Psoas muscle (tissue), 8 donors: ENCODE results near the gene APCDD1. TPM values are rescaled to one million over a fixed set of nuclear protein-coding genes. Genes with fewer than 3 reads are reported as not detected.

Source experiments
- ATAC-seq, 4 donors: fragments of 200-7000 bp; cut with Tn5 transposase; one replicate each; pipeline ENCODE4 v1.9.1; 2020; ENCODE audit warnings: moderate library complexity in 3 of 4, mild to moderate bottlenecking in 2 of 4
- DNase-seq, 2 donors: peaks; one replicate each; pipeline ENCODE4 v3.0.0-alpha.2; 2020
- H3K27ac ChIP-seq: fragments of 200-600 bp; one replicate; pipeline ENCODE4 v1.8.0; 2022
- H3K27me3 ChIP-seq, 3 donors: fragments of 200-600 bp in 1 of 3; one replicate each; pipeline versions ENCODE4 v1.6.1 to v1.8.0; 2013 to 2022; ENCODE audit warnings: low read length in 2 of 3, mild to moderate bottlenecking in 2 of 3, moderate library complexity in 1 of 3; ENCODE audit not compliant: insufficient read depth in 3 of 3
- H3K36me3 ChIP-seq, 2 donors: fragments of 200-600 bp in 1 of 2; one replicate each; pipeline versions ENCODE4 v1.6.1 to v1.8.0; 2013 to 2022; ENCODE audit warnings: low read depth in 1 of 2, mild to moderate bottlenecking in 1 of 2, moderate library complexity in 1 of 2; ENCODE audit not compliant: insufficient read depth in 1 of 2
- H3K4me1 ChIP-seq: fragments of 200-600 bp; one replicate; pipeline ENCODE4 v1.8.0; 2022
- H3K4me3 ChIP-seq: fragments of 200-600 bp; one replicate; pipeline ENCODE4 v1.8.0; 2022; ENCODE audit warnings: mild to moderate bottlenecking
- H3K9me3 ChIP-seq: fragments of 200-600 bp; one replicate; pipeline ENCODE4 v1.8.0; 2022
- WGBS, 3 donors: extraction: QIAGEN DNeasy Blood & Tissue Kit; methylation state at CpG; one replicate each; pipeline versions ENCODE4 v1.1.6 to v1.1.7; 2013; 5-methylcytosine and 5-hydroxymethylcytosine counted together
- intact Hi-C, 2 donors: fragments of 100-400 bp; cut with DNase I; formaldehyde crosslinking; loops; one replicate each; pipeline versions ENCODE4 v1.11.0 to v1.14.2; 2022
- polyA plus RNA-seq, 3 donors: library from polyadenylated mRNA; stranded (reverse); fragments of 200-250 nt; gene quantifications; one replicate each; pipeline ENCODE4 v1.2.3, GENCODE V29; 2013
- total RNA-seq, 4 donors: library from RNA; stranded (reverse); fragmentation: NEBNext Ultra II Directional in 2 of 4; extraction: Animal tissue kit (Norgen Biotek cat#: 25700) in 2 of 4; gene quantifications; one replicate each; pipeline versions ENCODE4 v1.2.1 to v1.2.4, GENCODE V29; 2021 to 2023
- TF ChIP-seq, protein P1 (sequence below): fragments of 200-600 bp; IDR thresholded peaks from one replicate; pipeline ENCODE4 v1.8.0; 2022; ENCODE audit warnings: antibody characterized with exemption
- donor health status: healthy with polysubstance abuse.
- donor health status: DM: no; HTN: no; CAD: no; lungs with moderate emphysema.
- donor health status: Bipolar disorder and iron deficiency.
- donor health status: healthy.
- donor health status: DM: yes; HTN: yes; CAD: no.
- donor health status: DM: no; HTN: no; CAD: no.
- donor health status: DM: no; HTN: no; CAD: no.
- donor health status: DM: yes; HTN: yes; CAD: no.

The APCDD1 gene
- total and polyA plus RNA-seq, 7 donors, result 1.4 to 47.0 (median 6.3) TPM

DNA sequence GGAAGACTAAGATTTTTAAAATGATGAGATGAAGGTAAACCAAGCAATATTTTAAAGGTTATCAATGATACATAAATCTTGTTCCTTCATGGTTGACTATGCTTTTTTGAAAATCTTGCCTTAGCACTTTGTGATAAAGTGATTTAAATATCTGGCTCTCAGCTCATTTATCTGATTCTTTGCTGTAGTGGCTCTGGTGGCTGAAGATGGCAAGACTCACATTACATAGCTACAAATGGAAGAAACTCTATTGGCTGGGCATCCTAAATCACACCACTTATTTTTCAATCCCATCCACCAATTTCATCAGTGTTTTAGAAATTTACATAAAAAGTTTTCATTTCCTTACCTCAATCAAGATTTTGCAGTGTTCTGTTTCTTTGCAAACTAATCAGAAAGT, 16.6 kb upstream of the APCDD1 start:
- DNase-seq (no peak), ATAC-seq (no peak)
- TF ChIP-seq, protein P1, sequence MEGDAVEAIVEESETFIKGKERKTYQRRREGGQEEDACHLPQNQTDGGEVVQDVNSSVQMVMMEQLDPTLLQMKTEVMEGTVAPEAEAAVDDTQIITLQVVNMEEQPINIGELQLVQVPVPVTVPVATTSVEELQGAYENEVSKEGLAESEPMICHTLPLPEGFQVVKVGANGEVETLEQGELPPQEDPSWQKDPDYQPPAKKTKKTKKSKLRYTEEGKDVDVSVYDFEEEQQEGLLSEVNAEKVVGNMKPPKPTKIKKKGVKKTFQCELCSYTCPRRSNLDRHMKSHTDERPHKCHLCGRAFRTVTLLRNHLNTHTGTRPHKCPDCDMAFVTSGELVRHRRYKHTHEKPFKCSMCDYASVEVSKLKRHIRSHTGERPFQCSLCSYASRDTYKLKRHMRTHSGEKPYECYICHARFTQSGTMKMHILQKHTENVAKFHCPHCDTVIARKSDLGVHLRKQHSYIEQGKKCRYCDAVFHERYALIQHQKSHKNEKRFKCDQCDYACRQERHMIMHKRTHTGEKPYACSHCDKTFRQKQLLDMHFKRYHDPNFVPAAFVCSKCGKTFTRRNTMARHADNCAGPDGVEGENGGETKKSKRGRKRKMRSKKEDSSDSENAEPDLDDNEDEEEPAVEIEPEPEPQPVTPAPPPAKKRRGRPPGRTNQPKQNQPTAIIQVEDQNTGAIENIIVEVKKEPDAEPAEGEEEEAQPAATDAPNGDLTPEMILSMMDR, result no peak
- no peaks in the 10 kb centered on the region for H3K27me3 ChIP-seq
- H3K36me3 ChIP-seq, result no peaks in the 10 kb centered on the region
- no peaks in the 10 kb centered on the region for H3K9me3 ChIP-seq
- H3K4me1 ChIP-seq, result no peaks in the 10 kb centered on the region
- no peak overlapping the region for H3K27ac ChIP-seq
- intact Hi-C loops, result no loop called here
- no peak overlapping the region for H3K4me3 ChIP-seq

DNA sequence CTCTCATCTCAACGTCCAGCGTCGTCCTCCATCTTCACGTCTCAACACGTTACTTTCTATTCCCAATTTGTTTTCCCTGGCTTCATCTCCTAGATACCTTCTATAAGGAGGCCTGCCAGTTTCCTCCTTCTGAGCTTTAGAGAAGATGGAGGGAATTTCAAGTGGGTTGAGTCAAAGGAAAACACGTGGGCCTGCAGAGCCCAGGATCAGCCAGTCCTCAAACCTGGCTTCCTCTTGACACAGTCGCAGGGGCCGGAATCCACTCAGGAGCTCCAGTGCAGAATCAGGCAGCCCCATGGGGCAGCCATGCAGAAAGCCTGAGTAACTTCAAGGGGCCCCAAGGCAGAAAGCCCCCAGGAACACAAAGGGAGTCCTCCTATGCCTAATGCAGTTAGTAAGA, 14.5 kb upstream of the APCDD1 start:
- H3K27me3 ChIP-seq, result no peaks in the 10 kb centered on the region
- no peak overlapping the region for H3K27ac ChIP-seq
- H3K36me3 ChIP-seq, result no peaks in the 10 kb centered on the region
- WGBS, 3 donors, result 86 to 94% (median 91%) methylated on average over 8 of the region's 8 CpGs
- intact Hi-C loops, result no loop called here
- no peaks in the 10 kb centered on the region for H3K9me3 ChIP-seq
- no peak overlapping the region for H3K4me3 ChIP-seq
- ATAC-seq, result no peak
- TF ChIP-seq, protein P1, result no peak
- H3K4me1 ChIP-seq, result no peaks in the 10 kb centered on the region
- DNase-seq, result no peak

DNA sequence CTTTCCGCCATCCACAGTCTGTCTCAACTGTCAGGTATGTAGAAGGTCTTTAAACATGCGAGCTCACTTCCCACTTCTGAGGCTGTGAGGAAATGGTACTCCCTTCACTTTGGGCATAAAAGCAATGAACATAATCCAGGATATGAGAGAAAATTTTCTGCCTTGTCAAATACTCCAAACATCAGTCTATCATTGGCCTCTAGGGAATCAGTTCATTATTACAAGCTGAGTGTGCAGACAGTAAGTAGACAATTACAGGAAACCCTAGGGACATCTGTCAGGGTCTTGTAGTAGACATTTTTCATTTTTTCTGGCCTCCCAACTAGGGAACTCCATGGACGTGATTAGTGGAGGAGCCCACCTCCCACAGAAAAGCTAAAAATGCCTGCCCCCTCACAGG, 13.6 kb upstream of the APCDD1 start:
- Histone ChIP-seq H3K27me3 (peaks cover 0 to 7% (median 0%) of the 10 kb centered on the region in 3 donors), H3K9me3 (no peaks in the 10 kb centered on the region), H3K4me1 (no peaks in the 10 kb centered on the region), H3K4me3 (no peak overlapping the region), H3K27ac (no peak overlapping the region), H3K36me3 (no peaks in the 10 kb centered on the region)
- DNase-seq, result no peak
- TF ChIP-seq, protein P1, result no peak
- ATAC-seq, result no peak
- intact Hi-C loops, result no loop called here
- WGBS, 3 donors, result 85 to 90% (median 88%) methylated on average over 3 of the region's 3 CpGs

DNA sequence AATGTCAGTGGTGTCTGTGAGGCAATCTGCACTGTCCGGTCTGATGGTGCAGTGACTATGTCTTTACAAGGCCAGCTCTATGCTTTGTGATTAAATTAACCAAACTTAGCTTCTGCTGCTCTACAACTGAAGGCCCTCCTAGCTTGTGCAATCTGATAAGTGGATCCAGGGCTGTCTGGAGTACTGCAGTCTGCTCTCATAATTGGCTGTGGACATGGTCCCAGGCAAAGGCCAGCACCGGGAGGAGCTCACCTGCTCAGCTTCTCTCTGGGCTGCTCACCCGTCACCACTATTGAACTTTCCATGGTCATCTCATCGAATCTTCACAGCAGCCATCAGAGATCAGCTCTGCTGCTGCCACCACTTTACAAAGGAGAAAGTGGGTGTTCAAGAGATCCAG, 13.0 kb upstream of the APCDD1 start:
- H3K27ac ChIP-seq, result no peak overlapping the region
- no peak overlapping the region for H3K4me3 ChIP-seq
- TF ChIP-seq, protein P1, result no peak
- no peak for DNase-seq
- intact Hi-C loops, result no loop called here
- H3K9me3 ChIP-seq, result no peaks in the 10 kb centered on the region
- H3K27me3 ChIP-seq, result peaks cover 0 to 7% (median under 1%) of the 10 kb centered on the region in 3 donors
- no peaks in the 10 kb centered on the region for H3K36me3 ChIP-seq
- no peaks in the 10 kb centered on the region for H3K4me1 ChIP-seq
- no peak for ATAC-seq
- WGBS, 3 donors, result 89 to 93% (median 93%) methylated on average over 4 of the region's 4 CpGs

DNA sequence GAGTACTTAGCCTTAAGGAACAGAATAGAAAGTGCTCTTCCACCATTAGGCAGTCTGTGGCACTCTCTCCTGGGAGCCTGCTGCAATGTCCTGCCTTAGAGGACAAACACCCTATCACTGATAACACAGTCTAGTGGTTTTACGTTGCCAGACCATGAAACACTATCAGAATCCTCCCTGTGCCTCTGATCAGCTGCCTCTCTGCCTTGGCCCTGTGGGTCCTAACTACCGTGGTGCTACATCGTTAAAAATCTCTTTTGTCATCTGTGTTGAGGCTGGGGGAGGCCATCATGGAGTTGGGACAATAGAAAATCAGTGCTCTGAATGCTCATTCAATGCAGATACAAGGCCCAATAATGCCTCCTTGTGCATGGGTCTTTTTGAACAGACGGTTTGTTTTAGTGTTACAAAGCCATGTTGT, 11.9 kb upstream of the APCDD1 start:
- TF ChIP-seq, protein P1, result no peak
- intact Hi-C loops, result no loop called here
- Histone ChIP-seq H3K27ac (no peak overlapping the region), H3K4me1 (no peaks in the 10 kb centered on the region), H3K36me3 (no peaks in the 10 kb centered on the region), H3K27me3 (peaks cover 0 to 7% (median 2%) of the 10 kb centered on the region in 3 donors), H3K9me3 (no peaks in the 10 kb centered on the region), H3K4me3 (no peak overlapping the region)
- WGBS, 3 donors, result 60 to 78% (median 66%) methylated on average over 4 of the region's 4 CpGs
- ATAC-seq, result no peak
- DNase-seq, result no peak
